SK-N-MC (cell line): ENCODE data around the gene SLC17A3.

Experiments used
- EZH2 ChIP-seq: fragments of 200-600 bp; sonication (generic); IDR thresholded peaks from one replicate; pipeline ENCODE4 v1.6.1; 2017; ENCODE audit warnings: antibody characterized with exemption
- FOXP2 ChIP-seq: optimal IDR thresholded peaks from 2 replicates; pipeline ENCODE3; 2011; ENCODE audit warnings: mild to moderate bottlenecking, moderate library complexity; ENCODE audit not compliant: insufficient read depth; ENCODE audit errors: extremely low read length, control extremely low read depth
- POLR2AphosphoS5 ChIP-seq: IDR thresholded peaks from 2 replicates; pipeline ENCODE4 v1.6.1; 2012; ENCODE audit warnings: mild to moderate bottlenecking, low read depth, low read length, borderline replicate concordance

DNA sequence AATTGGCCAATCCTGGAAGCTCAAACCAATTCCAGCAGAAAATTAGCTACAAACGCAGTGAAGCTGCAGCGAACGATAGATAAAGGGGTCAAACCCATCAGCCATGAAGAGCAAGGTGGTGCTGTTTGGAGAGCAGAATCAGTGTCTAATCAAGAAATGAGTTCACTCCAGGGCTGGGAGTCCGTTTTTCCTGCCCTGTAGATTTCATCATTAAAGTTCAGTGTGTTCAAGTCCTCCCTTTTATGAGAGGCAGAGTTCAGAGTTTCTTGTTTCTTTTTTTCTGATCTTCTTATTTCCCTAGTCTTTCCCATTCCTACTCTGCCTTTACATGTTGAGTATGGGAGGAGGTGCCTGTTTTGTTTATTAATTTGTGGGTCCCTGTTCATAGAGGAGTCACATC, 72.6 kb downstream of the SLC17A3 start:
- TF ChIP-seq EZH2 (no peak), POLR2AphosphoS5 (no peak), FOXP2 (no peak)
